ENCODE results near the gene RIMS1.

GRCh38 chr6:72410769-72411168, 524.4 kb downstream of the RIMS1 start:
- TF ChIP-seq MED13 (CRISPR knock-in tag; IDR thresholded peaks at IDR 0.05) (no peak), MTF1 (CRISPR knock-in tag; IDR thresholded peaks at IDR 0.05) (no peak), ZBTB4 (CRISPR knock-in tag; IDR thresholded peaks at IDR 0.05; ENCODE audit: borderline replicate concordance) (no peak), CTCF (CRISPR knock-in tag; IDR thresholded peaks at IDR 0.05) (no peak), NFYB (CRISPR knock-in tag; IDR thresholded peaks at IDR 0.05) (no peak), BORCS8-MEF2B (CRISPR knock-in tag; IDR thresholded peaks at IDR 0.05) (no peak), EZH2 (conservative IDR thresholded peaks at IDR 0.05; ENCODE audit: low read depth, low read length) (no peak), ZNF609 (CRISPR knock-in tag; IDR thresholded peaks at IDR 0.05; ENCODE audit: borderline replicate concordance) (no peak), TARDBP (CRISPR knock-in tag; IDR thresholded peaks at IDR 0.05) (no peak), CHCHD3 (CRISPR knock-in tag; IDR thresholded peaks at IDR 0.05) (no peak), ZNF280B (CRISPR knock-in tag; IDR thresholded peaks at IDR 0.05; ENCODE audit: borderline replicate concordance) (no peak), SP2 (CRISPR knock-in tag; IDR thresholded peaks at IDR 0.05) (no peak), ZNF407 (CRISPR knock-in tag; IDR thresholded peaks at IDR 0.05; ENCODE audit: not compliant biosample characterization) (no peak)

All from HepG2 (cell line).